HG03103 (cell line): ENCODE results near the gene SLC16A10.
"Not testable (repeated sequence)": the region's sequence is repeated elsewhere in the genome, so short reads cannot be mapped to it uniquely, and the experiment has no call there.

Source experiments
- ATAC-seq: cut with Tn5 transposase; IDR thresholded peaks from one replicate; pipeline ENCODE4 v1.9.1; 2021; ENCODE audit warnings: low read depth; ENCODE audit not compliant: unreplicated experiment

SLC16A10 gene

GRCh38 chr6:111124406-111124805 is 37.1 kb downstream of the SLC16A10 start:
- no peak for ATAC-seq

- ATAC-seq, result no peak
Observed at GRCh38 chr6:111129013-111129412, 41.7 kb downstream of the SLC16A10 start.

- not testable (repeated sequence) for ATAC-seq
Observed at GRCh38 chr6:111131018-111131417, 43.7 kb downstream of the SLC16A10 start.

- ATAC-seq, result not testable (repeated sequence)
Observed at GRCh38 chr6:111132669-111133068, 45.4 kb downstream of the SLC16A10 start.

- not testable (repeated sequence) for ATAC-seq
Observed at GRCh38 chr6:111134236-111134869, 47.0 kb downstream of the SLC16A10 start.

GRCh38 chr6:111137489-111138093 is 50.3 kb downstream of the SLC16A10 start:
- ATAC-seq, result not testable (repeated sequence)

GRCh38 chr6:111147440-111147839 is 60.1 kb downstream of the SLC16A10 start:
- no peak for ATAC-seq

GRCh38 chr6:111148110-111148509 is 60.8 kb downstream of the SLC16A10 start:
- ATAC-seq, result no peak

- no peak for ATAC-seq
Observed at GRCh38 chr6:111150577-111150976, 63.3 kb downstream of the SLC16A10 start.

- no peak for ATAC-seq
Observed at GRCh38 chr6:111154981-111155380, 67.7 kb downstream of the SLC16A10 start.

- no peak for ATAC-seq
Observed at GRCh38 chr6:111157412-111157811, 70.1 kb downstream of the SLC16A10 start.

- no peak for ATAC-seq
Observed at GRCh38 chr6:111159633-111160032, 72.3 kb downstream of the SLC16A10 start.

- ATAC-seq, result no peak
Observed at GRCh38 chr6:111161650-111162049, 74.3 kb downstream of the SLC16A10 start.

- no peak for ATAC-seq
Observed at GRCh38 chr6:111162504-111162903, 75.2 kb downstream of the SLC16A10 start.

GRCh38 chr6:111171577-111172400 is 84.5 kb downstream of the SLC16A10 start:
- ATAC-seq, result peak; percentile 54

GRCh38 chr6:111172563-111172962 is 85.3 kb downstream of the SLC16A10 start:
- no peak for ATAC-seq

GRCh38 chr6:111173341-111173740 is 86.0 kb downstream of the SLC16A10 start:
- ATAC-seq, result no peak

GRCh38 chr6:111173946-111174345 is 86.6 kb downstream of the SLC16A10 start:
- no peak for ATAC-seq

- ATAC-seq, result no peak
Observed at GRCh38 chr6:111175109-111175508, 87.8 kb downstream of the SLC16A10 start.

GRCh38 chr6:111176038-111176759 is 88.9 kb downstream of the SLC16A10 start:
- ATAC-seq, result no peak

- no peak for ATAC-seq
Observed at GRCh38 chr6:111176760-111177099, 89.4 kb downstream of the SLC16A10 start.
